Measurements from ENCODE around the gene ADAM11. TPM values are rescaled to one million over a fixed set of nuclear protein-coding genes. Genes with fewer than 3 reads are reported as not detected.
A peak's percentile ranks its signal among the peaks of the same experiment; 100 is the strongest.

Gene ADAM11
- total RNA-seq, 6 donors from 2014 or later: 0.15 to 1.0 (median 0.20) TPM; not detected in 1

- no peak for DNase-seq
- no peak for ATAC-seq (ENCODE audit: low FRiP score in 2 of 2)
- Histone ChIP-seq H3K4me1 (peaks cover 29 to 57% (median 37%) of the 10 kb centered on the region in 4 donors), H3K27ac (no peak overlapping the region), H3K4me3 (no peak overlapping the region), H3K9me3 (no peaks in the 10 kb centered on the region), H3K27me3 (no peaks in the 10 kb centered on the region), H3K36me3 (no peaks in the 10 kb centered on the region)
- no peak for TF ChIP-seq EP300 (IDR thresholded peaks at IDR 0.05)
- TF ChIP-seq, protein P1, sequence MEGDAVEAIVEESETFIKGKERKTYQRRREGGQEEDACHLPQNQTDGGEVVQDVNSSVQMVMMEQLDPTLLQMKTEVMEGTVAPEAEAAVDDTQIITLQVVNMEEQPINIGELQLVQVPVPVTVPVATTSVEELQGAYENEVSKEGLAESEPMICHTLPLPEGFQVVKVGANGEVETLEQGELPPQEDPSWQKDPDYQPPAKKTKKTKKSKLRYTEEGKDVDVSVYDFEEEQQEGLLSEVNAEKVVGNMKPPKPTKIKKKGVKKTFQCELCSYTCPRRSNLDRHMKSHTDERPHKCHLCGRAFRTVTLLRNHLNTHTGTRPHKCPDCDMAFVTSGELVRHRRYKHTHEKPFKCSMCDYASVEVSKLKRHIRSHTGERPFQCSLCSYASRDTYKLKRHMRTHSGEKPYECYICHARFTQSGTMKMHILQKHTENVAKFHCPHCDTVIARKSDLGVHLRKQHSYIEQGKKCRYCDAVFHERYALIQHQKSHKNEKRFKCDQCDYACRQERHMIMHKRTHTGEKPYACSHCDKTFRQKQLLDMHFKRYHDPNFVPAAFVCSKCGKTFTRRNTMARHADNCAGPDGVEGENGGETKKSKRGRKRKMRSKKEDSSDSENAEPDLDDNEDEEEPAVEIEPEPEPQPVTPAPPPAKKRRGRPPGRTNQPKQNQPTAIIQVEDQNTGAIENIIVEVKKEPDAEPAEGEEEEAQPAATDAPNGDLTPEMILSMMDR (IDR thresholded peaks at IDR 0.05): no peak
- TF ChIP-seq POLR2AphosphoS5 (IDR thresholded peaks at IDR 0.05): no peak
- TF ChIP-seq POLR2A (IDR thresholded peaks at IDR 0.05): no peak
- 84% methylated on average over 20 of the region's 20 CpGs; no CpG with 5 or more reads in 1 of the 2 donors for WGBS, 2 donors
These were observed 18.9 kb downstream of the ADAM11 start for GRCh38 chr17:44777394-44778348.

DNA sequence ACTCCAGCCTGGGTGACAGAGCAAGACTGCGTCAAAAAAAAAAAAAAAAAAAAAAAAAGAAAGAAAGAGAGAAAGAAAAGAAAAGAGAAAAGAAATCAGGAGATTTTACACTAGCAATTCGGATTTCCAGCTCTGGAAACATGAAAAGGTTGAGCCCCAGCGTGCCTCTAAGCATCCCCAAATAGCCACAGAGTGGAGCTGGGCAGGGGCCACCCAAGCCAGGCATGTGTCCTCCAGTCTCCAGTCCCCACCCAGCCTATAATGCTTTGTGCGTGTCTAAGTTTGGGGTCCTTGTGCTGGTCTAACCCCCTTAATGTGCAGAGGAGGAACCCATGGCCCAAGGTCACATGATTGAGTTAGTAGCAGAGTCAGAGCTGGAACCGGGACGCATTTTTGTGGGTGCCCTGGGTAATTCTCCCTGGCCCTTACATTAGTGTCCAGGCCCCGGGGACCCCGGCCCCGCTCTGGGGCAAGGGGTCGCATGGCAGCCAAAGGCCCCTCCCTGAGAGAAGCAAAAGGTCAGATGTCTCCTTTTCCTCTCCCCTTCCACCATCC, 19.9 kb downstream of the ADAM11 start:
- 25 to 30% methylated on average over 10 of the region's 10 CpGs for WGBS, 2 donors
- Histone ChIP-seq H3K9me3 (no peaks in the 10 kb centered on the region), H3K27me3 (no peaks in the 10 kb centered on the region), H3K27ac (peak overlapping the region in 2 of 4 donors; percentile 40 to 76), H3K4me3 (peak overlapping the region in 2 of 4 donors; percentile 33 to 36), H3K36me3 (no peaks in the 10 kb centered on the region), H3K4me1 (peaks cover 29 to 57% (median 40%) of the 10 kb centered on the region in 4 donors)
- TF ChIP-seq EP300 (IDR thresholded peaks at IDR 0.05): no peak
- ATAC-seq (ENCODE audit: low FRiP score in 2 of 2) (no peak), DNase-seq (no peak)

DNA sequence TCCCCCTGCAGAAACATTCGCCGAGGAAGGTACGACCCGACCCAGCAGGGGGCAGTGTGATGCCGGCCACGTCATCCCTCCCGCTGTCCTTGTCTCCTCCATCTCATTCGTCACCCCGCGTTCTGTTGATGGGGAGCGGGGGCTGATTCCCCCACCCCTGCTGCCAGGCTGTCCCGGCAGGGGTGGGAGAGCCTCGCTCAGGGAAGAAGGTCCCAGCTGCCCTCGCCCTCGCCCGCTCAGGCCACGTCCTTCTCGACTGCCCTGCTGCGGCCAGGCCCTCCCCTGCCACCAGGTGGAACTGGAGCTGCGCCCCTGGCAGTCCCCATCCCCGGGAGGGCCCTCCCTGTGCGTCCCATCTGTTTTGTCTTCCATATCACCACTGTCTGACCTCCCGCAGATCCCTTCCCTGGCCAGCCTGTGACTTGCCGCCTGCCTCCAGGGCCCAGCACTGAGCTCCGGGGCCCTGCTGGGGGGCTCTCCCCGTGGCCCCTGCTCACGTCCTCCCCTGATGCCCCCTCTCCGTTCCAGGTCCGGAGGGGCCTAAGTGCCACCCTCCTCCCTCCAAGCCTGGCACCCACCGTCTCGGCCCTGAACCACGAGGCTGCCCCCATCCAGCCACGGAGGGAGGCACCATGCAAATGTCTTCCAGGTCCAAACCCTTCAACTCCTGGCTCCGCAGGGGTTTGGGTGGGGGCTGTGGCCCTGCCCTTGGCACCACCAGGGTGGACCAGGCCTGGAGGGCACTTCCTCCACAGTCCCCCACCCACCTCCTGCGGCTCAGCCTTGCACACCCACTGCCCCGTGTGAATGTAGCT, 20.6 kb downstream of the ADAM11 start:
- no peaks in the 10 kb centered on the region for H3K27me3 ChIP-seq
- peak; percentile 76 to 93 for DNase-seq
- no peaks in the 10 kb centered on the region for H3K36me3 ChIP-seq
- ATAC-seq (ENCODE audit: low FRiP score in 2 of 2): peak; percentile 44 to 58
- TF ChIP-seq EP300 (IDR thresholded peaks at IDR 0.05) (no peak), POLR2AphosphoS5 (IDR thresholded peaks at IDR 0.05) (no peak), POLR2A (IDR thresholded peaks at IDR 0.05) (no peak)
- TF ChIP-seq, protein P1 (IDR thresholded peaks at IDR 0.05): peak; percentile 79 to 95 (median 92)
- H3K4me1 ChIP-seq: peaks cover 29 to 57% (median 40%) of the 10 kb centered on the region in 4 donors
- no peaks in the 10 kb centered on the region for H3K9me3 ChIP-seq
- 11 to 13% methylated on average over 27 to 28 of the region's 36 CpGs for WGBS, 2 donors
- H3K4me3 ChIP-seq: peak overlapping the region in 3 of 4 donors; percentile 22 to 36 (median 33)
- H3K27ac ChIP-seq: peak overlapping the region in 3 of 4 donors; percentile 40 to 76 (median 71)

GRCh38 chr17:44780161-44780560, 21.4 kb downstream of the ADAM11 start:
- peak overlapping the region in 2 of 4 donors; percentile 48 to 76 for H3K27ac ChIP-seq
- H3K27me3 ChIP-seq: no peaks in the 10 kb centered on the region
- no peak for TF ChIP-seq POLR2AphosphoS5 (IDR thresholded peaks at IDR 0.05)
- TF ChIP-seq POLR2A (IDR thresholded peaks at IDR 0.05): no peak
- TF ChIP-seq, protein P1 (IDR thresholded peaks at IDR 0.05): no peak
- TF ChIP-seq EP300 (IDR thresholded peaks at IDR 0.05): no peak
- WGBS, 2 donors: 82 to 85% methylated on average over 10 to 12 of the region's 12 CpGs
- peaks cover 26 to 51% (median 37%) of the 10 kb centered on the region in 4 donors for H3K4me1 ChIP-seq
- DNase-seq (peak in 1 of 2 donors; percentile 24), ATAC-seq (ENCODE audit: low FRiP score in 2 of 2) (no peak)
- H3K9me3 ChIP-seq: no peaks in the 10 kb centered on the region
- H3K36me3 ChIP-seq: no peaks in the 10 kb centered on the region
- H3K4me3 ChIP-seq: no peak overlapping the region
